ENCODE data around the gene CLDN20.

The CLDN20 gene

DNA sequence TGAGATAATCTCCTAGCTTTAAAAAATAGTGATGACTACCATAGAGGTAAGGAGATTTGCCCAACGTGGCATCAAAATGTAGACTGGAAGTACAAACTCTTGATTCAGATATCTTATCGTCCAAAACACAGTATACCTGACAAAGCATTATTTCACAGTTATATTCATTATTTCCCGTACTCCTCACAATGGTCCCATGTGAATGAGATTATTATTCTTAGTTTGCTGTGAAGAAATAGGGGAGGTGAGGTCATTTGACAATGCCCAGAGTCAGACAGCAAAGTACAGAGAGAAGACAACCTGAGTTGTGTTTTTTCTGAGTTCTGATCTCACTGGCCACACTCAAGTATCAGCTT lies 51.7 kb downstream of the CLDN20 start:
- H3K4me1 ChIP-seq (ENCODE audit: control insufficient read depth, insufficient read depth, low read length): peaks cover 5% of the 10 kb centered on the region; the same call in 1 of the 2 replicates
- CTCF ChIA-PET: interaction anchor here (0.6 to 3.1 kb wide), 9 partner anchors 11 to 1610 kb away, joined by 3 to 22 read pairs (median 4); no protein-coding TSS in a partner anchor
- TF ChIP-seq, protein P1, sequence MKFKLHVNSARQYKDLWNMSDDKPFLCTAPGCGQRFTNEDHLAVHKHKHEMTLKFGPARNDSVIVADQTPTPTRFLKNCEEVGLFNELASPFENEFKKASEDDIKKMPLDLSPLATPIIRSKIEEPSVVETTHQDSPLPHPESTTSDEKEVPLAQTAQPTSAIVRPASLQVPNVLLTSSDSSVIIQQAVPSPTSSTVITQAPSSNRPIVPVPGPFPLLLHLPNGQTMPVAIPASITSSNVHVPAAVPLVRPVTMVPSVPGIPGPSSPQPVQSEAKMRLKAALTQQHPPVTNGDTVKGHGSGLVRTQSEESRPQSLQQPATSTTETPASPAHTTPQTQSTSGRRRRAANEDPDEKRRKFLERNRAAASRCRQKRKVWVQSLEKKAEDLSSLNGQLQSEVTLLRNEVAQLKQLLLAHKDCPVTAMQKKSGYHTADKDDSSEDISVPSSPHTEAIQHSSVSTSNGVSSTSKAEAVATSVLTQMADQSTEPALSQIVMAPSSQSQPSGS (tag by site-specific recombination; IDR thresholded peaks at IDR 0.05; ENCODE audit: low read depth): 0 out of 2 replicates have a peak, but pooled peaks have one; percentile 8
- TF ChIP-seq ZNF23 (tag by site-specific recombination; IDR thresholded peaks at IDR 0.05; ENCODE audit: borderline replicate concordance): no peak
- H3K36me3 ChIP-seq (ENCODE audit: control insufficient read depth in 2 of 2, insufficient read depth in 1 of 2, low read length in 2 of 2): peaks cover 0 to 10% of the 10 kb centered on the region in 2 experiments; a peak in 1 of 3 replicates
- no peak overlapping the region for H3K27ac ChIP-seq (ENCODE audit: extremely low read depth, low read depth, low read length)
- POLR2A ChIA-PET: interaction anchor here (0.5 to 2.0 kb wide), 4 partner anchors 189 to 1465 kb away, joined by 3 to 5 read pairs (median 4); no protein-coding TSS in a partner anchor
- H3K4me3 ChIP-seq (ENCODE audit: low read depth, low read length): peak overlapping the region; percentile 57
- H3K9me3 ChIP-seq (ENCODE audit: control insufficient read depth, insufficient read depth, low read depth, low read length): no peaks in the 10 kb centered on the region

DNA sequence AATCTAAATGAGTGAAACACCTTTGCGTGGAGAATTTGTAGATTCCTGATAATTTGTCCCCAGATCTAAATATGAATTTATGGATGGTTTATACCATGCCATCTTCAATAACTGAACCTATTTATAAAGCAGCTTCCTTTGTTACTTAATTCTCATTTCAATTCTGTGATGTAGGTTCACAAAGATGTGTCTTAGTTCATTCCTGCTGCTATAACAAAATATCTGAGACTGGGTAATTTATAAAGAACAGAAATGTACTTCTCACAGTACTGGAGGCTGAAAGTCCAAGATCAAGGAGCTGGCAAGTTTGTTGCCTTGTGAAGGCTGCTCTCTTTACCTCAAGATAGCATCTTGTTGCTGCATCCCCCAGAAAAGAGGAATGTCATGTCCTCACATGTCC lies 52.6 kb downstream of the CLDN20 start:
- peaks cover 0 to 8% of the 10 kb centered on the region in 2 experiments; a peak in 1 of 3 replicates for H3K36me3 ChIP-seq (ENCODE audit: control insufficient read depth in 2 of 2, insufficient read depth in 1 of 2, low read length in 2 of 2)
- TF ChIP-seq ZNF621 (tag by site-specific recombination; IDR thresholded peaks at IDR 0.05): no peak
- TF ChIP-seq ZNF776 (tag by site-specific recombination; IDR thresholded peaks at IDR 0.05; ENCODE audit: borderline replicate concordance): no peak
- no peak for TF ChIP-seq ZNF132 (tag by site-specific recombination; IDR thresholded peaks at IDR 0.05; ENCODE audit: borderline replicate concordance)
- TF ChIP-seq ZNF747 (tag by site-specific recombination; IDR thresholded peaks at IDR 0.05): no peak
- TF ChIP-seq ZNF791 (tag by site-specific recombination; IDR thresholded peaks at IDR 0.05): no peak
- TF ChIP-seq ZNF571 (tag by site-specific recombination; IDR thresholded peaks at IDR 0.05): no peak
- TF ChIP-seq, protein P2, sequence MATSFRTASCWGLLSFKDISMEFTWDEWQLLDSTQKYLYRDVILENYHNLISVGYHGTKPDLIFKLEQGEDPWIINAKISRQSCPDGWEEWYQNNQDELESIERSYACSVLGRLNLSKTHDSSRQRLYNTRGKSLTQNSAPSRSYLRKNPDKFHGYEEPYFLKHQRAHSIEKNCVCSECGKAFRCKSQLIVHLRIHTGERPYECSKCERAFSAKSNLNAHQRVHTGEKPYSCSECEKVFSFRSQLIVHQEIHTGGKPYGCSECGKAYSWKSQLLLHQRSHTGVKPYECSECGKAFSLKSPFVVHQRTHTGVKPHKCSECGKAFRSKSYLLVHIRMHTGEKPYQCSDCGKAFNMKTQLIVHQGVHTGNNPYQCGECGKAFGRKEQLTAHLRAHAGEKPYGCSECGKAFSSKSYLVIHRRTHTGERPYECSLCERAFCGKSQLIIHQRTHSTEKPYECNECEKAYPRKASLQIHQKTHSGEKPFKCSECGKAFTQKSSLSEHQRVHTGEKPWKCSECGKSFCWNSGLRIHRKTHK (tag by site-specific recombination; IDR thresholded peaks at IDR 0.05): no peak
- TF ChIP-seq ZNF664 (tag by site-specific recombination; IDR thresholded peaks at IDR 0.05): no peak
- TF ChIP-seq ZNF354C (tag by site-specific recombination; IDR thresholded peaks at IDR 0.05; ENCODE audit: borderline replicate concordance, low read depth): no peak
- TF ChIP-seq ZNF174 (tag by site-specific recombination; IDR thresholded peaks at IDR 0.05): no peak
- TF ChIP-seq ZBTB7A (tag by site-specific recombination; IDR thresholded peaks at IDR 0.05; ENCODE audit: low read depth): no peak
- no peak for TF ChIP-seq ZNF837 (tag by site-specific recombination; IDR thresholded peaks at IDR 0.05)
- TF ChIP-seq, protein P3, sequence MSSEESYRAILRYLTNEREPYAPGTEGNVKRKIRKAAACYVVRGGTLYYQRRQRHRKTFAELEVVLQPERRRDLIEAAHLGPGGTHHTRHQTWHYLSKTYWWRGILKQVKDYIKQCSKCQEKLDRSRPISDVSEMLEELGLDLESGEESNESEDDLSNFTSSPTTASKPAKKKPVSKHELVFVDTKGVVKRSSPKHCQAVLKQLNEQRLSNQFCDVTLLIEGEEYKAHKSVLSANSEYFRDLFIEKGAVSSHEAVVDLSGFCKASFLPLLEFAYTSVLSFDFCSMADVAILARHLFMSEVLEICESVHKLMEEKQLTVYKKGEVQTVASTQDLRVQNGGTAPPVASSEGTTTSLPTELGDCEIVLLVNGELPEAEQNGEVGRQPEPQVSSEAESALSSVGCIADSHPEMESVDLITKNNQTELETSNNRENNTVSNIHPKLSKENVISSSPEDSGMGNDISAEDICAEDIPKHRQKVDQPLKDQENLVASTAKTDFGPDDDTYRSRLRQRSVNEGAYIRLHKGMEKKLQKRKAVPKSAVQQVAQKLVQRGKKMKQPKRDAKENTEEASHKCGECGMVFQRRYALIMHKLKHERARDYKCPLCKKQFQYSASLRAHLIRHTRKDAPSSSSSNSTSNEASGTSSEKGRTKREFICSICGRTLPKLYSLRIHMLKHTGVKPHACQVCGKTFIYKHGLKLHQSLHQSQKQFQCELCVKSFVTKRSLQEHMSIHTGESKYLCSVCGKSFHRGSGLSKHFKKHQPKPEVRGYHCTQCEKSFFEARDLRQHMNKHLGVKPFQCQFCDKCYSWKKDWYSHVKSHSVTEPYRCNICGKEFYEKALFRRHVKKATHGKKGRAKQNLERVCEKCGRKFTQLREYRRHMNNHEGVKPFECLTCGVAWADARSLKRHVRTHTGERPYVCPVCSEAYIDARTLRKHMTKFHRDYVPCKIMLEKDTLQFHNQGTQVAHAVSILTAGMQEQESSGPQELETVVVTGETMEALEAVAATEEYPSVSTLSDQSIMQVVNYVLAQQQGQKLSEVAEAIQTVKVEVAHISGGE (tag by site-specific recombination; conservative IDR thresholded peaks at IDR 0.05; ENCODE audit: low read depth): no peak
- no peak for TF ChIP-seq FEZF1 (tag by site-specific recombination; IDR thresholded peaks at IDR 0.05)
- no peak for TF ChIP-seq GLI4 (tag by site-specific recombination; IDR thresholded peaks at IDR 0.05)
- no peak for TF ChIP-seq ZNF677 (tag by site-specific recombination; IDR thresholded peaks at IDR 0.05)
- TF ChIP-seq ZFP69B (tag by site-specific recombination; IDR thresholded peaks at IDR 0.05): no peak
- no peak for TF ChIP-seq GFI1B (tag by site-specific recombination; IDR thresholded peaks at IDR 0.05)
- no peak for TF ChIP-seq ZNF223 (tag by site-specific recombination; IDR thresholded peaks at IDR 0.05)
- no peak for TF ChIP-seq SALL2 (tag by site-specific recombination; IDR thresholded peaks at IDR 0.05; ENCODE audit: borderline replicate concordance)
- no peak overlapping the region for H3K4me3 ChIP-seq (ENCODE audit: low read depth, low read length)
- POLR2A ChIA-PET: no interaction called here
- no peak overlapping the region for H3K27ac ChIP-seq (ENCODE audit: extremely low read depth, low read depth, low read length)
- CTCF ChIA-PET: interaction anchor here (0.7 to 3.1 kb wide), 8 partner anchors 9 to 641 kb away, joined by 3 to 22 read pairs (median 6); no protein-coding TSS in a partner anchor
- H3K9me3 ChIP-seq (ENCODE audit: control insufficient read depth, insufficient read depth, low read depth, low read length): no peaks in the 10 kb centered on the region
- H3K4me1 ChIP-seq (ENCODE audit: control insufficient read depth, insufficient read depth, low read length): no peaks in the 10 kb centered on the region
